Retinal pigment epithelial cell (primary cell): Measurements from ENCODE around the gene RNF4.

Source experiments
- DNase-seq: peaks from one replicate; pipeline ENCODE4 v3.0.0-alpha.2; 2010; ENCODE audit warnings: low read depth
- H3K4me3 ChIP-seq: 2 replicates; pipeline ENCODE4 v1.5.1; 2011; ENCODE audit warnings: mild to moderate bottlenecking, low read length, control low read depth, moderate library complexity
- CTCF ChIP-seq: conservative IDR thresholded peaks from 2 replicates; pipeline ENCODE4 v1.5.1; 2011; ENCODE audit warnings: low read depth, low read length, control low read depth, inconsistent platforms

Gene RNF4

GRCh38 chr4:2449511-2450392, 19.2 kb upstream of the RNF4 start:
- no peak for TF ChIP-seq CTCF
- no peak overlapping the region for H3K4me3 ChIP-seq
- DNase-seq = no peak

DNA sequence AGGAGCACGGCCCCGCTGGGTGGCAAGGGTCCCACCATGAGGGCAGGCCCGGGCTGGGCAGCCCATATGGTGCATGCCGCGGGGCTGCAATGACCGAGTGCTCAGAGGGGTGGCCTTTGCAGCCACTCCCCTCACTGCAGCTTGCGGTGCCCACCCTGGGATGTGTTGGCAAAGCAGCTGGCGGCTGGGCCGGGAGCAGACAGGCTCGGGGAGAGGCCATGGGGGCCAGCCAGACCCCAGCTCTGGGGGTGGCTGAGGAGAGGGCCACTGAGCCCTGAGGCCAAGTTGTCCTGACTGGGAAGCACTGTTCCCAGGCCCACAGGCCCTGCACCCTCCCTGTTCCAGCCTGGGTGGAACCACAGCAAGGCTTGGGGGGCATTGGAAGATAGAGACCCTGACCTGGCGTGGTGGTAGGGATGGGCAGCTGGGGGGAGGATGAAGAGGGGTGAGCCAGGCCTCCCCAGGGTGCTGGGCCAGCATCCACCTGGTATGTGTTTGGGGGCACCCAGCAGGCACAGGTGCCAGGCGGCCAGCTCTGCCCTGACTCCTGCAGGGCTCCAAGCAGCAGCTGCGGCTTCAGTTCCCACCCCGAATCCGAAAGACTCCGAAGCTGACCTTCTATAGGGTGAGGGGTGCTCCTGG, 18.4 kb upstream of the RNF4 start:
- H3K4me3 ChIP-seq = no peak overlapping the region
- DNase-seq = no peak
- no peak for TF ChIP-seq CTCF

DNA sequence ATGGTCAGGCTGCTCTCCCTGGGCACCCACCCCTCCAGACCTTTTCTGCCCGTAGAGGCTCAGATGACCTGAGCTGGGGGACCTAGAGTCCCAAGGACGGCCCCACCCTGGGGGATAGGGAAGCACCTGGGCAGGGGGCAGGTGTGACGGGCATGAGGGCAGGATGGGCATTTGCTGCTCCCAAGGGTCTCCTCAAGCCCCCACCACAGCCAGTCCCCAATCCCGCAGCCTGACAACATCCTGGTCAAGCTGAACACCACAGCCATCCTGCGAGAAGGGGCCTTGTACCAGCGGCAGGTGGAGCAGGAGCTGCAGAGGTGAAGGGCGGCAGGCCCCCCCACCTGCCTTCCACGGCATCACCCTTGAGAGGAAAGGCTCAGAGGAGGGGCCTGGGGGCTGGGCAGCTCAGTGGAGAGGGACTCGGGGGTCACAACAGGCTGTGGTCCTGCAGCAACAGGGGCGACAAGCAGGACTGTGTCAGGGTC, 17.8 kb upstream of the RNF4 start:
- no peak for DNase-seq
- TF ChIP-seq CTCF = no peak
- no peak overlapping the region for H3K4me3 ChIP-seq

DNA sequence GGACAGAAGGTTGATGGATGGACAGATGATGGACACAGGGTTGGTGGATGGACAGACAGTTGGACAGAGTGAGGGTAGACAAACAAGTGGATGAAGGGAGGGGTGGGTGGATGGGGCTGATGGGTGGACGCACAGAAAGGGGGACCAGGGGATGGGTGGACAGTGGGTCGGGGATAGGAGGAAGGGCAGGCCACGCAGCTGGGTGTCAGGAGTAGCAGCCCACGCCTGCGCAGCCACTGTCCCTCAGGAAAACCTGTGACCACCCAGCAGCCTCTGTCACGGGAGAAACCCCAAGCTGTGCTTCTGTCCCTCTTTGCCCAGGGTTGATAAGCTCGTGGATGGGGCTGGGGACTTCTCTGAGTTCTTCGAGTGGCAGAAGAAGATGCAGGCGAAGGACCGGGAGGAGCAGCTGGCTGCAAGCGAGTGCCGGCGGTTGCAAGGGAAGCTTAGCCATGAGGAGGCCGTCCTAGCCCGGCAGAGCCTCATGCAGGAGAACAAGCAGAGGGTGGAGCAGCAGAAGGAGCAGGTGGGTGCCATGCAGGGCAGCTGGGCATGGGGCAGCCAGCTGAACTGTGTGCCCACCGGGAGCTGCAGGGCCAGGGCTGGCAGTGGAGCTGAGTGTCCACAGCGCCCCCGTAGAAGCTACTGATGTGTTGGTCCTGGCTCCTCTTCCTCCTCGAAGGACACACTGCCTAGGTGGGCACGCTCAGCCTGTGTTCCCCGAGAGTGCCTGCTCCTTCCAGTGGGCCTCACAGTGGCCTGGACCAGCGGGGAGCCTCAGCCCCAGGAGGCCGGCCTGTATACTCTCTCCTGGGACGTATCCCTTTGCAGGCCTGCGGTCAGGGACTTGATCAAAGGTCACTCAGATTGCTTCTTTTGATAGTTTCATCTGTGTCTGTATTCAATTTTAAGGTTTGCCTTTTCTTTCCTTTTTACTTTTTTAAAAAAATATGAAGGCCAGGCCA, 16.8 kb upstream of the RNF4 start:
- no peak for TF ChIP-seq CTCF
- no peak overlapping the region for H3K4me3 ChIP-seq
- DNase-seq = no peak

GRCh38 chr4:2457481-2458295, 11.2 kb upstream of the RNF4 start:
- DNase-seq = no peak
- TF ChIP-seq CTCF = no peak
- no peak overlapping the region for H3K4me3 ChIP-seq
